Fibroblast of skin of back (primary cell): ENCODE data around the gene RBL2.

ENCODE experiments used
- DNase-seq: peaks from one replicate; pipeline ENCODE4 v3.0.0-alpha.2; 2013

RBL2 gene

DNA sequence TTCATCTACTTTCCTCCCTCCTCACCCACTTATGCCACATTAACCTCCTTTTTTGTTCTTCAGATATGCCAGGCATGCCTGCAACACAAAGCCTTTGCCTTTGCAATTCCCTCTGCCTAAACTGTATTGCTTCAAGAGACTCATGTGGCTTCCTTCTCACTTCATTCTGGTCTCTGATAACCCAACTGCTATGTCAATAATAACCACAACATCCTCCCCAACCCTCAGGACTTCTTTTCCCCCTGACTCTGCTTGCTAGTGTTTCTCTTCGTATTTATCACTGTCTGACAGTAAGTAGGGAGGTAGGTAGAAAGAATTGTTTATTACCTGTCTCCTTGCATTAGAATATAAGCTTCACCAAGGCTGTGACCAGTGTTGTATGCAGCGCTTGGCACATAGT, 22.4 kb downstream of the RBL2 start:
- DNase-seq = no peak

DNA sequence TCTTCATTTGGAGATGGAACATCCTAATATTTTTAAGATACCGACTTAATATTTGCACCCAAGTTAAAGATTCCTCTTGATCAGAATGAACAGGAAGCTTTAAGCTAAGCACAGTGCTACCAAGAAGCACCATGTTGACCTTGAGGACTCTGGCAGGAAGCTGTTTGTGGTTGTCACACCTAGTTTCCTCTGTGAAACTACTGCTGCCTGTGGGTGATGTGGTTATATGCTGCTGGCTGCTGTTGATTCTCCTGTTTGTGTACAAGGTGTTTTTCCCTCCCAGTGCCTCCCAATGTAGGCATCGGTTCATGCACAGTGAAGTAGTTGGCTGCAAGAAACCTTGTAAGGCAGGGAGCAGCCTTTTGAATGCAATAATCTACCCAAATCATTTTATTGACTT, 23.4 kb downstream of the RBL2 start:
- no peak for DNase-seq

DNA sequence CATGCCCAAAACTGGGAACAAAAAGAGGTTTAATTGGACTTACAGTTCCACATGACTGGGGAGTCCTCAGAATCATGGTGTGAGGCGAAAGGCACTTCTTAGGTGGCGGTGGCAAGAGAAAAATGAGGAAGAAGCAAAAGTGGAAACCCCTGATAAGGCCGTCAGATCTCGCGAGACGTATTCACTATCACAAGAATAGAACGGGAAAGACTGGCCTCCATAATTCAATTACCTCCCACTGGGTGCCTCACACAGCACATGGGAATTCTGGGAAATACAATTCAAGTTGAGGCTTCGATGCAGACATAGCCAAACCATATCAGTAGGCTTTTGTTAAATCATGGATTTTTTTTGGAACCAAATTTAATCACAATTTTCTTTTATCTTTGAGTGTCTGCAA, 24.4 kb downstream of the RBL2 start:
- no peak for DNase-seq

DNA sequence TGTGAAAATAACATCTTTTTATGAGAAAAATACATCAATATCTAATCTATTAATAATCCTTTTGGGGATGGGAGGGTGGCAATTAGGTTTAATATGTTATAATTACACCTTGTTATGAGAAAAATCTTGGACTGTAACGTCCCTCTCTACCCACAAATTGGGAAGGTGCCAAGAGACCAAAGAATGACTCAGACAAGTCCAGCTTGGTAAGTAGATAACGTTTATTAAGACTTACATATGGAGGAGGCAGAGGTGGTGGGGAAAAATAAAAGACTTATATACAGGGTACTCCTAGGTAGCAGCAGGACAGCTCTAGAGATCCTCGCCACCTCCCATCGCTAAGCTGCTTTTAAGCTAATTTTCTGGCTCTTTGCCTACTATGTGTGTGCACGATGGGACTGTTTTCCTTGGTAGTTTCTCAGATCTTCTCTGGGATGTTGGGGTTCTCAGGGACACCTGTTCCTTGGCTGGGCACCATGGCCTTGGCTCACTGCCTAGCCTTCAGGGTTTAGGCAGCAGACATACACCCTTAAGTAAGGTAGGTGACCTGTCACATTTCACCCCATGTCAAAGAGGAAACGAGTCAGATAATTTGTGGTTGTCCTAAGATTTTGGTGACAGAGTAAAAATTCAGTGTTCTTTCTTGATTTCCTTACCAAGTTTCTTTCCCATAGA, 31.5 kb downstream of the RBL2 start:
- DNase-seq = peak; percentile 75

DNA sequence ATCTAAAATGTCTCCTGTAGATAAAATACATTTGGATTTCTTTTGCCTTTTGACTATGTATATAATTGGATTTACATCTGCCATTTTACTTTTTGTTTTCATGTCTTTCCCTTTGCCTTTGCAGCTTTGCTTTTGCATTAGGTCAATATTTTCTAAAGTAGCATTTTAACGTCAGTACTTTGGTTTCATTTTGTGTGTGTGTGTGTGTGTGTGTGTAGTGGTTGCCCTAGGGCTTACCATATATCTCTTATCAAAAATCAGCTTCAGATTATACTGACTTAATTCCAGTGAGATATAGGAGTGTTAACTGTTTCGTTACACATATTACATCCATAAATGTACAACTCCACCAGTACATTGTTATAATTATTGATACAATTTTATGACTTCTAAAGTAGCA, 42.6 kb downstream of the RBL2 start:
- no peak for DNase-seq

DNA sequence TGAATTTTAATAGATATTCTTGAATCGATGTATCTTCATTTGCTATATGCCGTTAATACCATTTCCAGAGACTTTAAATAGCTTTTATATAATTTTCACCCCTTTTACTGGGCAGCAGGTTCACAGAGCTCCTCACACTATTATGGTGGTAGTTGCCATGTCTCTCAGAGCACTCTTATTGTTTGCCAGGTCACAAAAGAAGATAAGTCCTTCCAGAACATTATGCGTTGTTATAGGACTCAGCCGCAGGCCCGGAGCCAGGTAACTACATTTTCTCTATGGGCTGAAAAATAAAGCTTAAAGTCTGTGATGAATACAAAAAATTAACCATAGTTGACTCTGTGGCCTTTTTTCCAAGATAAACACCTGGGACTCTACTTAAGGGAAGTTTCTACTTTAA, 44.7 kb downstream of the RBL2 start:
- DNase-seq = no peak

DNA sequence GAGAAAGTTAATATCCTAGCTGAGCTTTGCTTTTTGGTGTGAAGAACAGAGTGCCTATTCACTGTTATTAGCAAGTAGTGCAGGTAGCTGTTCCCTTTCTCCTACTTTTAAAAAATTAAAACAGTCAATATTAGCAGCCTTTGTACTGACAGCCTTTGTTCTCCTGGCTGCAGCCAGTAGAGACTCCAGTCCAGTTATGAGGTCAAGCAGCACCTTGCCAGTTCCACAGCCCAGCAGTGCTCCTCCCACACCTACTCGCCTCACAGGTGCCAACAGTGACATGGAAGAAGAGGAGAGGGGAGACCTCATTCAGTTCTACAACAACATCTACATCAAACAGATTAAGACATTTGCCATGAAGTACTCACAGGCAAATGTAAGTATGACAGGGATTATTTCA, 46.1 kb downstream of the RBL2 start:
- no peak for DNase-seq

DNA sequence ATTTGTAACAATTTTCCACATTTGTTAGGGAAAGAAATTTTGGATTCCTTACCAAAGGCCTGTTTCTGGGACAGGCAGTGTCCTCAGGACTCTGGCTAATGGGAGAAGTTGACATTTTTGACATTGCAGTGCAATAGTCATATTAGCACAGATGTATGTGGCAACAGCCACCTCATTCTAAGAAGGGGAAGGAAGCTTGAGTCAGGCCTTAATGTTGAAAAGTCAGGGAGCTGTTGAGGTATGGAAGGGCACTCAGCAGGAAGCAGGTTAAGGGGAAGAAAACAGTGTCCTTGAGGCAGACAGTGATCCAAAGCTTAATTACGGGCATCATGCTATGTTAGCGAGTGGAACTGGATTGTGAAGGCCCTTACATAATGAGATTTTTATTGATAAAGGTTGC, 47.9 kb downstream of the RBL2 start:
- DNase-seq = no peak

DNA sequence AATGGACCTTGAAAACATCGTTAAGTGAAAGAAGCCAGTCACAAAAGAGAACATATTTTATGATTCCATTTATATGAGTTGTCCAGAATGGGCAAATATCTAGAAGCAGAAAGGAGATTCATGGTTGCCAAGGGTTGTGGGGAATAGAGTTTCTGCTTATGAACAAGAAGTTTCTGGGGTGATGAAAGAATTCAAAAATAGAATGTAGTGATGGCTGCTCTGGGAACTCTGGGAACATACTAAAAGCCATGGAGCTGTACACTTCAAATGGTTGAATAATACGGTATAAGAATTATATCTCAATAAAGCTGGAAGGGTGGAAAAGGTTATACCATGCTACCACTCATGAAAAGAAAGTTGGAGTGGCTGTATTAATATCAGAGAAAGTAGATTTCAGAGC, 50.3 kb downstream of the RBL2 start:
- no peak for DNase-seq

DNA sequence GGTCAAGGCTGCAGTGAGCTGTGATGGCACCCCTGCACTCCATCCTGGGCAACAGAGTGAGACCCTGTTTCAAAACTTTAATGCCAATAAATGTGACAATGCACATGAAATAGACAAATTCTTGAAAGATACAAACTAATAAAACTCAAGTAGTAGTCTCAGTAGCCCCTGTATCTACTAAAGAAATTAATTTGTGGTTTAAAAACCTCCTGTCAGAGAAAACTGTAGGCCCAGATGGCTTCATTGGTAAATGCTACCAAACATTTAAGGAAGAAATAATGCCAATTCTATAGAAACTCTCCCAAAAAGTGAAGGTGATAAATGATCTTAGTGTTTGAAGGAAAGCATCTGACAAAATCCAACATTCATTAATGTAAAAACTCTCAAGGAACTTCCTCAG, 52.0 kb downstream of the RBL2 start:
- no peak for DNase-seq

DNA sequence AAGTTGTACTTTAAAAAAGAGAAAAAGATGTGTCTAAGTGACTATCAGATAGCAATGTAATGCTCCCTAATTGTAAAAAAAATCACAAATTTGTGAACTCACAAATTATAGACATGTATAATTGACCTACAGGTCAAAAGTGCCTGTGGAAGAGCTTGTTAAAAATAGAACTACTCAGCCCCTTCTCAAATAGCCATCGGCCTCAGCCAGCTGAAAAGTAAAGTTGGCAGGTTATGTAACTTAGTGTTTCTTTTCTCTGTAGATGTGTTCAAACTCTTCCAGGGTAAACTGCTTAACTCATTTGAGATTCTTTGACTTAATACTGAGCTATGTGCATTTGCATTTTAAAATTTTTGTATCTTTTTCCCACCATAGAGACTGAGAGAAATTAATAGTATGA, 55.5 kb downstream of the RBL2 start:
- no peak for DNase-seq

DNA sequence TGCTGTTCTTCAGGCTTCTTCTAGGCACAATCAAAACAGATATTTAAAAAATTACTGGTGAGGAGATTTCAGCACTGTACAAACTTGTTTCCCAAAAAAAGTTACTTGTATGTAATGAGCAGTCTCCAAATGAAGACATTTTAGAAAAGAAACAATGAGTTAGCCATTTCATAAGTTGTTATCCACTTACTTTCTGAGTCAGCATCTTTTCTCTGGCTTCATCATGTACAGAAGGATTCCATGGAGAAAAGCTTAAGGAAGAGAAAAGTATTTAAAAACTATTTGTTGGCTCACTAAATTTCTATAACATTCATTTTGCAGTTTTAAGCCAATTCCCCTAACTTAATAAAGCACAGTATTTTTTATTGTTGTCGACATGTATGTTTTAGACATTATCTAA, 58.2 kb downstream of the RBL2 start:
- DNase-seq = no peak

DNA sequence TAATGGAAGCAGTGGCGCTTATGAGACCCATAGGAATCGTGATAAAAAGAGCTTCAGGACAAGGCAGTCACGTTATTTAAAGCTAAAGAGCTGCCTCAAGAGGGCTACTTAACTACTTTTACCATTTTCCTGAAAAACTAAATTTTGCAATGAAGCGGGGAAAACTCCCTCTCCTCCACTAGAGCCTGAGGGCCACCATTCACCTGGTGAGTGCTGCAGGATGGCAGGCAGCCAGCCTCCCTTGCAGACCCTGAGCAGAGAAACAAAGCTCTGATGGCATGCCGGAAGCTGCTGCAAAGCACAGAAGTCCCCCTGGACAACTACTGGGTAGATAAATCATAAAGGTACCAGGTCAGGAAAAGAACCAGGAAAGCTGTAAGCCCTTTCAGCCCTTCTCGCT, 60.4 kb downstream of the RBL2 start:
- no peak for DNase-seq

DNA sequence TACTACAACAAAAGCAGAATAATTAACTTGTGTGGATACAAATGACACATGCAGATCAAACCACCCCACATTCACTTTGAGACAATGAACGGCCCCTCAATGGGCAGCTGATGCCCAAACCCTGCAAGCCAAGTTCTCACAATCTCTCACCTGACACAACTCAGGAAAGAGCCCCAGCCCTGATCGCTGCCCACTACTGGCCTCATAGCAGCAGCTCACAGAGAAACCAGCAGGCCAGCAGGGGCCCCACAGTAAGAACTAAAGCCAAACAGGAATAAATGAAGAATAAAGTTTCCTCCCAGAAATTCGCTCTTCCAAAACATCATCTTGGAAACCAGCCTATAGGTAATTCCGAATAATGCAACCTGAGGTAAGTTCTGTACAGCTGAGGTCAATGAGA, 61.1 kb downstream of the RBL2 start:
- no peak for DNase-seq

DNA sequence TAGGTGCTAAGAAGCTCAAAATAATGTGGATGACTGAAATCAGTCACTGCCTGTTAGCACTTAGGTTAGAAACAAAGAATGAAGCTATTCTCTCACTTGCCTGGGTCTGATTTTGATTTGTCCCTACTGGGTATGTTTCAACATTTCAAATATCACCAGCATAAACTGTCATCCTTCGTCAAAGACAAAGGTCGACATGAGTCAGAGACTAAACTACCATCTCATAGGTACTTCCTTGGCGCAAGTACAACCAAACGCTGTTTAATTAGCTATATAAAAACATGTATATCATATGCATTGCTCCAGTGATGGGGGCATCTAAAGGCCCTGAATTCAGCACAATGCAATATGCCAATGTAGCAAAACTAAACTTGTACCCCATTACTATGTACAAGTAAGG, 64.7 kb downstream of the RBL2 start:
- no peak for DNase-seq

DNA sequence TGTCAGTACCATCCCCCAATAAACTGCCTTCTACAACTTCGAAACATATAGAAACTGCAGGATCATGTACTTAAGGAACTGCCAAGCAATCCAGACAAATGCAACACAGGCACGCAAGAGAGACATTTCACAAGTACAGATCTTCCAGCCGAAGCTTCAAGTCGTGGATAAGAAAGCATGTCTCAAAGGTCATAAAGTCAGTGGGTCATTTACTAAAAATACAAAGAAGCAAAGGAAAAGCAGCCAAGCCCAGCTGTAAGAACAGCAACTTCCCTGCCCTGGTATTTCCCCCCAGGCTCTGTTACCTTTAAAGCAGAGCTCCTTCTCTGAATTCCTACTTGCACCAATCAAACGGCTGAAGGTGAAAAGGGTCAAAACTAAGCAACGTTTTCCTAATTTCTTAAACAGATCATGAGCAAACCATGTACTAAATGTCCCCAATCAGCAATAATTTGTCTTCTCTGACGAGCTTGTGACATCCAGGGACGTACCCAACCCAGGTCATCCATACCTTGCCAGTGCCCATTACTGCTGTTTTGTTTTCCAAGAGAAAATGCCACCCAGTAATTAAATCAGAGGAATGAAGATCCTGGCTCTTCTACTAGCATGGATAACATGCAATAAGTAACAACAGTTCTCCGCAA, 67.1 kb downstream of the RBL2 start:
- DNase-seq = no peak

DNA sequence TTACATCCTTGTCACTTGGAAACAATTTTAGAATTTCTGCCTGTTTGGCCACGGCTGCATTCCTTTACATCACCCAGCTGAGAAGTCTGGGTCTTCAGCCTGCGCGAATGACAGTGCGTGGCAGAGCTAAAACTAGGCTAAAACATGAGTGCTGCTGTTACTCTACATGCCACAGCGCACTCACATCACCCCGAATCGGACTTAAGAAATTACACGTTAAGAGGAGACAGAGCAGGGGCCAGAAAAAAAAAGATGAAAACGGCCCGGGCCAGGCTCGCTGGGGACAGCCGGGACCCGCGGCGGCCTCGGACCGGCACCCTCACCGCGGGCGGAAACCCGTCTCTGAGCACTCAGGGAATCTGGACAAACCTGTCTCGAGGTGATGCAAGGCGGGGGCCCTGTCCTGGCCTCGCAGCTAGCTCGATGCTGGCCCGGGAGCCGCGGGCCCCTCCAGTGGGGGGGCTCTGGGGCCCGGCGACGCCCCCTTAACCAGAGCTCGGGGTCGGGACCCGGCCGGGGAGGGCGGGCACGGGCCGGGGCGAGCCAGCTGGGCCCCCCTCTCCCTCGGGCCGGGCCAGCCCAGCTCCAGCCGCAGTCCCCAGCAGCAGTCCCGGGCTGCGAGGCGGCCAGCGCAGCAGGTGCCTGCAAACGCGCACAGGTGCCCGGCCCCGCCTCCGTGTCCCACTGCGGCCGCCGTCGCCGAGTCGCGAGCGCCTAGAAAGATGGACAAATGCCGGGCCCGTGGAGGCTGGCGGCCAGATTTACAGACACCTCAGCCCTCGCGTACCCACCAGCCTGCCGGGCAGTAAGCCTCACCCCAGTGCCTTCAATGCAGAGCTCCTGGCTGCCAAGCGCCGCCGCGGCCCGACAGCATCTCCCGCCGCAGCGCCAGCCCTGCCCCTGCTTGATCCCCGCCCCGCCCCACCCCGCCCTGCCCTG, 68.3 kb downstream of the RBL2 start, which contains the start of gene AKTIP:
Gene AKTIP (minus strand): TSS at position 879 of the 939 bp plus-strand sequence. CDS start 2,950 bp downstream, outside the sequence.
- DNase-seq = peak; percentile 50

DNA sequence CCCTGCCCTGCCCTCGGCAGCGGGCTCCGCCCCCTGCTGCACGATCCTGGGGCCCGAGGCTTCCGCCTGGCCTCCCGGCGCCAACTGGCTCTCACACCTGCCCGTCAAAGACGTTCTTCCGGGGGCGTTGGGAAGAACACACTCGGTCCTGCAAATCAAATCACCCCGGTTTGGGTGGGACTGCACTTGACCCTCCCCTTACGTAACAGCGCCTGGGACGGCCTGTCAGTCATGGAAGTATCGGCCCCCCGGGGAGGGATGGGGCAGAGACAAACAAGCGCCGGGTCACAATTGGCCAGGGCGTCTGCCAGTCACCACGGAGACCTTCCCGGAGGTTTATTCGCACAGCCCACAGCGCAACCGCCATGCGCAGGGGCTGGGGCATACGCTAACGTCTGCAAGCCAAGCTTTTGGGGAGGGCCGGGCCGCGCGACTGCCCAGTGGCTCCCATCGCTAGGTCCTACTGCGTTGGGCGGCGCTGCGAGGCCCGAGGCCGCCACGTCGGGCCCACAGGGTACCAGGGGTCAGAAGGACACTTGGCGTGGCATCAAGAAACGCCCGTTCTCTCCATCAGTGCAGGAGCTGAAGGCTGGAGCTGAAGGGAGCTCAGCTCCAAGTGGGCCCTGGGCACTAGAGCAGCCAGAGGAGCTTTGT, 69.1 kb downstream of the RBL2 start:
- DNase-seq = peak; percentile 100

DNA sequence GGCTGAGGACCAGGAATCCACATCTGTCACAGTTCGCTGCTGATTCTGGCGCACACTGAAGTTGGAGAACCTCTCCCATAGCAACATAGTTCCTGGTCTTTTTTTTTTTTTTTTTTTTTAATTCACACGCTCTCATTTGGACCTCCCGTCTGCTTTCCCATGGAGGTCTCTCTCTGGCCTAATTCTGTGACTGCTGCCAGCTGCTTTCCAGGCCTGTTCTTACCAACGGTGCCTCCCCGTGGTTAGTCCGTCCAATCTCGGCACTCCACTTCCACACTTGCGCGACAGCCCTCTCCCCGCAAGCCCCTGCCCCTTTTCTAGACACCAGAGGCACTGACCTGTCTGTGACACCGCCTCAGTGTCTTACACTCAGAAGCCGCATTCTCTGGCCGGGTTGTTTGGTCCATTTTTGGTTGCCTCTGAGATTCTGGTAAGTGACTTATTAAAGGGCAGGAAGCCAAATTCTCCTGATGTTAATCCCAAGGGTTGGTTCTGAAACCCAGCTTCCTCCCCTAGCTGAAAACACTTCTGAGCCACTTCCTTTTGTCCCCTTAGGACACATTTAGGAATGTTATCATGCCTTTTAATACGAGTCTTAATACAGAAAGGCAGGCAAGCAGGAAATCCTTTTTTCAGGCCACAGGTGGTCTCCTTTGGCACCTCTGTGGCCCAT, 69.9 kb downstream of the RBL2 start:
- peak; percentile 77 for DNase-seq

DNA sequence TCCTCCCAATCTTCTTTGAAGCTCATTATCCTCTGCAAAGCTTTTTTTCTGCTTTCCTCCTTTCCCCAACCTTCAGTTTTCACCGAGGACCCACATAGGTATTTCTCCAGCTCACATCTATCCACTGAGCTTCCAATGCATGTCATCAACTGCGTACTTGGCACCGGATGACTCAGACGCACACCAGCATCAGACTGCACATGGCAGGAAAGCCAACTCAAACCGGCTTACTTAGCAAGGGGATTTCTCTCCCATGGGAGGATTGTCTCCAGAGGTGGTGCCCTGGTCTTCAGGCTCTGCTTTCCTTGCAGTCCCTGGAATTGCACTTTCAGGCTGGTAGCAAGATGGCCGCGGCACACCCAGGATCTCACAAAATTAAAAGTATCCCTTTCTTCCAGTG, 70.4 kb downstream of the RBL2 start:
- DNase-seq = peak; percentile 54

DNA sequence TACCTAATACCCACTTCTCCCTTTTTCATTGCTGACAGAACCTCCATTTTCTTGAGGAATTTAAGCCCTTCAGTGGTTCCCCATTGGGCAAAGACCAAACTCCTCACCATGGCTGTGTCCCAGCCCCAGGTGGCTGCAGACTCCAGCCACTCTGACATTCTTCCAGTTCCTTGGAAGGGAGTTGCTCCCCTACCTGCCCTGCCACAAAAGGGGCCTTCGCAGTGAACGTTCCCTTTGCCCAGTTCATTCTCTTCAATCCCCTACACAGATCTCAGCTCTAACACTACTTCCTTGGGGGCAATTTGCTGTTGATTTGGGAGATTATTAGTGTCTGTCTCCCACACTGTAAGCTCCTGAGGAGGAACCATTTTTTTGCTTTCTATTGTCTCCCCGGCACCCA, 72.0 kb downstream of the RBL2 start:
- DNase-seq = no peak

DNA sequence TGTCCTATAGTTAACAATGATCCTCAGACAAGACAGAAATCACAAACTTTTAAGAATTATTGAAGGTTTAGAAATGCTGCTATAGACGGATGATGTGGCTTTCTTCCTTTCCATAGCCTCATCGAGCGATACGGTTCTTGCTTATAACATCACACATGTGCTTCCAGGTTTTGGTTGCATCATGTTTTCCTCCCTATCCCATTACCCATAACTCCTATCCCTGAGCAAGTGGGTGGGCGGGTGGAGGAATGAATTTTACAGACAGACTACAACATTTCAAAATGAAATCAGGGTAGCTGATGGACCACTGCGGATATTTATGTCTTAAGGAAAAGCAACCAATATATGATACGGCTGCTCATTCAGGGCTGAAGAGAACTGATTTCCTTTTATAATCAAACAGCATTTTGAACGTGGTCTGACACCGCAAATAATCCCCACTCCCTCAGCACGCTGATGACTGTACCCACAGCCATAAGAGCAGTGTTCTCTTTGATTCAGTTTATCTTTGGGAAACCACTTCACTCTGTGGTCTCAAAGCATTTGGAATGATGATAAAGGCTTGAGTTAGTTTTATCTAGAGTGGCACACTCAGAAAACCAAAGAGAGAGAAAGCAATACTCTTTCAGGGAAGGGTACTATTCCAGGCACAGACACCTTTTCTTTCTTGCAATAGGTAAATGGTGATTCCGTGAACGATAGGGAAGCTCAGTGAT, 73.4 kb downstream of the RBL2 start:
- DNase-seq = no peak
